Measurements from ENCODE around the gene LRRTM4. TPM values are rescaled to one million over a fixed set of nuclear protein-coding genes. Genes with fewer than 3 reads are reported as not detected.

The LRRTM4 gene
- total RNA-seq, 1 donor from 2014 or later, result not detected

DNA sequence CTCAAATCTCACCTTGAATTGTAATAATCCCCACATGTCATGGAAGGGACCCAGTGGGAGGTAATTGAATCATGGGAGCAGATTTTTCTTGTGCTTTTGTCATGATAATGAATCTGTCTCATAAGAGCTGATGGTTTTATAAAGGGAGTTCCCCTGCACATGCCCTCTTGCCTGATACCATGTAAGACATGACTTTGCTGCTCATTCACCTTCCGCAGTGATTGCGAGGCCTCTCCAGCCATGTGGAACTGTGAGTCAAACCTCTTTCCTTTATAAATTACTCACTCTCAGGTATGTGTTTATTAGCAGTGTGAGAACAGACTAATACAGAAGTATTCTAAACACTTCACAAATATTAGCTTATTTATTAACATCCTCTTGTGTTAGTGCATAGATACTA, 516.7 kb downstream of the LRRTM4 start:
- no peak overlapping the region for H3K4me3 Mint-ChIP-seq (ENCODE audit: unreplicated experiment)
- TF ChIP-seq, protein P1, sequence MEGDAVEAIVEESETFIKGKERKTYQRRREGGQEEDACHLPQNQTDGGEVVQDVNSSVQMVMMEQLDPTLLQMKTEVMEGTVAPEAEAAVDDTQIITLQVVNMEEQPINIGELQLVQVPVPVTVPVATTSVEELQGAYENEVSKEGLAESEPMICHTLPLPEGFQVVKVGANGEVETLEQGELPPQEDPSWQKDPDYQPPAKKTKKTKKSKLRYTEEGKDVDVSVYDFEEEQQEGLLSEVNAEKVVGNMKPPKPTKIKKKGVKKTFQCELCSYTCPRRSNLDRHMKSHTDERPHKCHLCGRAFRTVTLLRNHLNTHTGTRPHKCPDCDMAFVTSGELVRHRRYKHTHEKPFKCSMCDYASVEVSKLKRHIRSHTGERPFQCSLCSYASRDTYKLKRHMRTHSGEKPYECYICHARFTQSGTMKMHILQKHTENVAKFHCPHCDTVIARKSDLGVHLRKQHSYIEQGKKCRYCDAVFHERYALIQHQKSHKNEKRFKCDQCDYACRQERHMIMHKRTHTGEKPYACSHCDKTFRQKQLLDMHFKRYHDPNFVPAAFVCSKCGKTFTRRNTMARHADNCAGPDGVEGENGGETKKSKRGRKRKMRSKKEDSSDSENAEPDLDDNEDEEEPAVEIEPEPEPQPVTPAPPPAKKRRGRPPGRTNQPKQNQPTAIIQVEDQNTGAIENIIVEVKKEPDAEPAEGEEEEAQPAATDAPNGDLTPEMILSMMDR (IDR thresholded peaks at IDR 0.05), result no peak
- no peaks in the 10 kb centered on the region for H3K36me3 Mint-ChIP-seq (ENCODE audit: unreplicated experiment)
- no peak for DNase-seq (ENCODE audit: extremely low spot score, unreplicated experiment)
- no peaks in the 10 kb centered on the region for H3K4me1 Mint-ChIP-seq (ENCODE audit: unreplicated experiment)
- H3K9me3 Mint-ChIP-seq (ENCODE audit: unreplicated experiment), result peaks cover 5% of the 10 kb centered on the region
- no peaks in the 10 kb centered on the region for H3K27me3 Mint-ChIP-seq (ENCODE audit: unreplicated experiment)
- H3K27ac Mint-ChIP-seq (ENCODE audit: unreplicated experiment), result no peak overlapping the region

DNA sequence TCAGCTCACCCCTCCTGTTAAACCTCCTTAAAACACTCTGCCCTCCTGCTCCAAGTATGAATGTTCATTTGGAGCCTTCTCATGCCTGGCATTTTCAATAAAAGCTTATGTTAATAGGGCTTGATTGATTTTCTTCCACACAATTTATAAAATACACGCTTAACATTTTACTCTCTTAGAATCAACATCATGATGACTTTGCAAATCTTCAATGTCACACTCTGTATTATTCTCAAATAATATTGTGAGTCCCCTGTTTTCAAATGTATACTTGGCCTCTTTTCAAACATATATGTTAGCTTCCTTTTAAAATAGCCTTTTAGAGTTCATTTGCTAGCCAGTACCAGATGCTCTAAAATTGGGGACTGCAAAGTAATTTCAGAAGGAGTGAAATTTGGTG, 520.3 kb downstream of the LRRTM4 start:
- H3K27me3 Mint-ChIP-seq (ENCODE audit: unreplicated experiment), result no peaks in the 10 kb centered on the region

DNA sequence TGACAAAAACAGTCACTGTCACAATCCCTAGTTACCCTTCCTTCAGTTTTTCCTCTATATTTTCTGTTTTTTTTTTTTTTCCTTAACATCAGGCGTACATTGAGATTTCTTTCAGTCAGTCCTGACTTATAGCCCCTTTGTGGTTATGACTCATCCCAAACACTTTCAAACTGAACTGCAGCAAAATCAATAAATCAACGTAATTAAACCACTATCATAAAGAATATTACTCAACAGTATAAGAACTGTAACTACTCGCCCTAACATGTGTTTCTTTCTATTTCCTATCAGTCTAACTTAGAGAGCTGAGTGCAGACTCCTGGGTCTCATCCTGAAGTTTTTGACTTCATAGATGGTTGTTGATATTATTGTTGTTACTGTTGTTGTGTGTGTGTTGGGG, 523.5 kb downstream of the LRRTM4 start:
- no peak for DNase-seq (ENCODE audit: extremely low spot score, unreplicated experiment)

More for the DNA sequence above, 520.3 kb downstream of the LRRTM4 start:
- no peaks in the 10 kb centered on the region for H3K9me3 Mint-ChIP-seq (ENCODE audit: unreplicated experiment)
- TF ChIP-seq, protein P1 (IDR thresholded peaks at IDR 0.05), result no peak
- H3K4me1 Mint-ChIP-seq (ENCODE audit: unreplicated experiment), result no peaks in the 10 kb centered on the region
- no peak for DNase-seq (ENCODE audit: extremely low spot score, unreplicated experiment)
- H3K27ac Mint-ChIP-seq (ENCODE audit: unreplicated experiment), result no peak overlapping the region
- H3K36me3 Mint-ChIP-seq (ENCODE audit: unreplicated experiment), result no peaks in the 10 kb centered on the region
- no peak overlapping the region for H3K4me3 Mint-ChIP-seq (ENCODE audit: unreplicated experiment)

DNA sequence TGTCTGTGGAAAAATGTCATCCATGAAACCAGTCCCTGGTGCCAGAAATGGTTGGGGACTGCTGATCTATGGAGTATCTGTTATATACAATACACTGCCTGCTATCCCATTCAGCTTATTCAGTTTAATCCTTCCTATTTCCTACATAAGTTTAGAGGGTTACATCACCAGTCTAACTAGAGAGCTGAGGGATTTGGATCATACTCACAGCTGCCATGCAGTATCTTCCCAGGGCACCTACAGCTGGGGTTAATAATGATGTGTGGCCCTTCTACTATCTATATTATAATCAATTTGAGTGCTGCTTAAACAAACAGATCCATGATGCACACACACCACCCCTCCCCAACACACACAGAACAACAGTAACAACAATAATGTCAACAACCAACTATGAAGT, 524.0 kb downstream of the LRRTM4 start:
- no peak overlapping the region for H3K4me3 Mint-ChIP-seq (ENCODE audit: unreplicated experiment)
- no peaks in the 10 kb centered on the region for H3K9me3 Mint-ChIP-seq (ENCODE audit: unreplicated experiment)
- no peaks in the 10 kb centered on the region for H3K4me1 Mint-ChIP-seq (ENCODE audit: unreplicated experiment)
- H3K27ac Mint-ChIP-seq (ENCODE audit: unreplicated experiment), result no peak overlapping the region
- H3K36me3 Mint-ChIP-seq (ENCODE audit: unreplicated experiment), result no peaks in the 10 kb centered on the region
- TF ChIP-seq, protein P1 (IDR thresholded peaks at IDR 0.05), result no peak
- DNase-seq (ENCODE audit: extremely low spot score, unreplicated experiment), result no peak
- H3K27me3 Mint-ChIP-seq (ENCODE audit: unreplicated experiment), result no peaks in the 10 kb centered on the region

More for the DNA sequence above, 523.5 kb downstream of the LRRTM4 start:
- no peaks in the 10 kb centered on the region for H3K4me1 Mint-ChIP-seq (ENCODE audit: unreplicated experiment)
- H3K27ac Mint-ChIP-seq (ENCODE audit: unreplicated experiment), result no peak overlapping the region
- TF ChIP-seq, protein P1 (IDR thresholded peaks at IDR 0.05), result no peak
- H3K4me3 Mint-ChIP-seq (ENCODE audit: unreplicated experiment), result no peak overlapping the region
- H3K36me3 Mint-ChIP-seq (ENCODE audit: unreplicated experiment), result no peaks in the 10 kb centered on the region
- H3K9me3 Mint-ChIP-seq (ENCODE audit: unreplicated experiment), result no peaks in the 10 kb centered on the region
- no peaks in the 10 kb centered on the region for H3K27me3 Mint-ChIP-seq (ENCODE audit: unreplicated experiment)

DNA sequence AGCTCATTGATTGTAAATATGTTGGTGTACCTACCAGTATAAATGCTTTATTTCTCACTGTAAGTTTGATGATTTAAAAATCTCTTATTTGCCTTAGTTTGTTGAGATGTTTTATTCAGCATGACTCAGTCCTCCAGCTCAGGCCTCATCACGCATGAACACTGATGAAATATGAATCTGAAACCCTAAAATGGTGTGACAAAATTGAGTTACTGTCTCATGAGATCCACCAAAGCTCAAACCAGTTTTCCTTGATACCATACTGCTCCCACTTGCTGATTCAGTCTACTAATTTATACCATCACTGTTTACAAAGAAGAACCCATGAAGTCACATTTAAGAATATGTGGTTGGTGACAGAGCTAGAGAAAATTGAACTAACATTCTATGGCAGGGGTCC, 524.9 kb downstream of the LRRTM4 start:
- H3K27ac Mint-ChIP-seq (ENCODE audit: unreplicated experiment), result no peak overlapping the region
- H3K9me3 Mint-ChIP-seq (ENCODE audit: unreplicated experiment), result no peaks in the 10 kb centered on the region
- no peaks in the 10 kb centered on the region for H3K27me3 Mint-ChIP-seq (ENCODE audit: unreplicated experiment)
- DNase-seq (ENCODE audit: extremely low spot score, unreplicated experiment), result no peak
- H3K4me1 Mint-ChIP-seq (ENCODE audit: unreplicated experiment), result no peaks in the 10 kb centered on the region
- H3K36me3 Mint-ChIP-seq (ENCODE audit: unreplicated experiment), result no peaks in the 10 kb centered on the region
- H3K4me3 Mint-ChIP-seq (ENCODE audit: unreplicated experiment), result no peak overlapping the region
- TF ChIP-seq, protein P1 (IDR thresholded peaks at IDR 0.05), result no peak

Measured in osteocyte (in vitro differentiated cells).